ENCODE data around the gene STAB2.

GRCh38 chr12:103560604-103561101 lies 26.4 kb upstream of the STAB2 start:
- TF ChIP-seq, protein P1, sequence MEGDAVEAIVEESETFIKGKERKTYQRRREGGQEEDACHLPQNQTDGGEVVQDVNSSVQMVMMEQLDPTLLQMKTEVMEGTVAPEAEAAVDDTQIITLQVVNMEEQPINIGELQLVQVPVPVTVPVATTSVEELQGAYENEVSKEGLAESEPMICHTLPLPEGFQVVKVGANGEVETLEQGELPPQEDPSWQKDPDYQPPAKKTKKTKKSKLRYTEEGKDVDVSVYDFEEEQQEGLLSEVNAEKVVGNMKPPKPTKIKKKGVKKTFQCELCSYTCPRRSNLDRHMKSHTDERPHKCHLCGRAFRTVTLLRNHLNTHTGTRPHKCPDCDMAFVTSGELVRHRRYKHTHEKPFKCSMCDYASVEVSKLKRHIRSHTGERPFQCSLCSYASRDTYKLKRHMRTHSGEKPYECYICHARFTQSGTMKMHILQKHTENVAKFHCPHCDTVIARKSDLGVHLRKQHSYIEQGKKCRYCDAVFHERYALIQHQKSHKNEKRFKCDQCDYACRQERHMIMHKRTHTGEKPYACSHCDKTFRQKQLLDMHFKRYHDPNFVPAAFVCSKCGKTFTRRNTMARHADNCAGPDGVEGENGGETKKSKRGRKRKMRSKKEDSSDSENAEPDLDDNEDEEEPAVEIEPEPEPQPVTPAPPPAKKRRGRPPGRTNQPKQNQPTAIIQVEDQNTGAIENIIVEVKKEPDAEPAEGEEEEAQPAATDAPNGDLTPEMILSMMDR (IDR thresholded peaks at IDR 0.05) = no peak
- TF ChIP-seq POLR2A (IDR thresholded peaks at IDR 0.05) = no peak

Measured in gastroesophageal sphincter (tissue), 3 donors.